Chondrocyte (in vitro differentiated cells): ENCODE measurements around the gene ANKMY1. TPM values are rescaled to one million over a fixed set of nuclear protein-coding genes. Genes with fewer than 3 reads are reported as not detected.

Experiments
- DNase-seq: peaks from one replicate; pipeline ENCODE4 v3.0.0; 2021; ENCODE audit warnings: mixed read lengths, low spot score
- H3K27ac Mint-ChIP-seq: one replicate; pipeline ENCODE4 v1.8.0; 2021; ENCODE audit warnings: mild to moderate bottlenecking, moderate library complexity, mixed read lengths; ENCODE audit not compliant: unreplicated experiment
- H3K27me3 Mint-ChIP-seq: 2 replicates; pipeline ENCODE4 v1.8.0; 2021; ENCODE audit warnings: low read depth, mixed read lengths
- H3K36me3 Mint-ChIP-seq: 2 replicates; pipeline ENCODE4 v1.8.0; 2021; ENCODE audit warnings: low read depth, mixed read lengths
- H3K4me1 Mint-ChIP-seq: 2 replicates; pipeline ENCODE4 v1.8.0; 2021; ENCODE audit warnings: low read depth, mild to moderate bottlenecking, mixed read lengths
- H3K4me3 Mint-ChIP-seq: one replicate; pipeline ENCODE4 v1.8.0; 2021; ENCODE audit warnings: mild to moderate bottlenecking, moderate library complexity, mixed read lengths; ENCODE audit not compliant: unreplicated experiment
- H3K9me3 Mint-ChIP-seq: 2 replicates; pipeline ENCODE4 v1.8.0; 2021; ENCODE audit warnings: low read depth, mixed read lengths
- total RNA-seq: library from RNA; stranded (reverse); gene quantifications from 3 replicates; pipeline ENCODE4 v1.2.1, GENCODE V29; 2021
- TF ChIP-seq, protein P1 (sequence below): fragments of 200-600 bp; sonication (generic); IDR thresholded peaks from 2 replicates; pipeline ENCODE4 v1.5.0; 2021; ENCODE audit warnings: antibody characterized with exemption, mild to moderate bottlenecking, moderate library complexity

The ANKMY1 gene
- total RNA-seq, 1 donor from 2014 or later, result 10.8 TPM

DNA sequence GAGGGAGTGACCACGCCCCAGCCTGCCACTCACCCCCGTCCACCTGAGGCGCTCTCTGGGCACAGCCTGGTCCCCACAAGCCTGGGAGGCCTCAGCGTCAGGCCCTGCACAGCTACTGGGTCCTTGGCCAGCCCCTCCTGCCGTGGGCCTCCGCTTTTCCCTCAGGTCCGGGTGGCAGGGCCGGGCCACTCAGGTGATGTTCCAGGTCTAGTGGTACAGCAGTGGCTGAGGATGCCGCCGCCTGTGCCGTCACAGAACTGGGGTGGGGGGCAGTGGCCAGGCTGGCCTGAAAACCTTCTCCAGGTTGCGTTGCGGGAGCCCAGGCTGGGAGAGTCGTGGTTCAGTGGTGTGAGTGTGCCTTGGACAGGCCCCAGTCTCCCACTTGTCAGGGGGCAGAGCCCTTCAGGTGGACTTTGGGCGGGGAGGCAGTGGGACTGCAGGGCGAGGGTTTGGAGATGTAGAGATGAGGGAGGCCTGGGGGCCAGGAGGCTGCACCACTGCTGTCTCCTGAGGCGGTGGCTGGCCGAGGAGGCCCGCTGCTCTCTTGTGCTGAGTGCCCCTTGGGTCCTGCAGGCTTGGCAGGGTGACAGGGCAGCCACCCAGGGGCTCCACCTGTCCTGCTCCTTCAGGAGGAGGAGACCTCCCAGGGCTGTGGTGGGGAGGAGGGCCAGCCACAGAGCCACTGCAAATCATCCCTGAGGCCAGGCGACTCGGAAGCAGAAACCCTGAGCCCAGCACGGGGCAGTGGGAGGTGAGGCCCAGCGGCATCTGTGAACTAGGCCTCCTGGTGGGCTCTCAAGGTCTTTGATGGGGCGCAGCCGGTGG is 114.7 kb downstream of the ANKMY1 start:
- H3K4me1 Mint-ChIP-seq, result peaks cover 9% of the 10 kb centered on the region
- no peak for DNase-seq
- TF ChIP-seq, protein P1, sequence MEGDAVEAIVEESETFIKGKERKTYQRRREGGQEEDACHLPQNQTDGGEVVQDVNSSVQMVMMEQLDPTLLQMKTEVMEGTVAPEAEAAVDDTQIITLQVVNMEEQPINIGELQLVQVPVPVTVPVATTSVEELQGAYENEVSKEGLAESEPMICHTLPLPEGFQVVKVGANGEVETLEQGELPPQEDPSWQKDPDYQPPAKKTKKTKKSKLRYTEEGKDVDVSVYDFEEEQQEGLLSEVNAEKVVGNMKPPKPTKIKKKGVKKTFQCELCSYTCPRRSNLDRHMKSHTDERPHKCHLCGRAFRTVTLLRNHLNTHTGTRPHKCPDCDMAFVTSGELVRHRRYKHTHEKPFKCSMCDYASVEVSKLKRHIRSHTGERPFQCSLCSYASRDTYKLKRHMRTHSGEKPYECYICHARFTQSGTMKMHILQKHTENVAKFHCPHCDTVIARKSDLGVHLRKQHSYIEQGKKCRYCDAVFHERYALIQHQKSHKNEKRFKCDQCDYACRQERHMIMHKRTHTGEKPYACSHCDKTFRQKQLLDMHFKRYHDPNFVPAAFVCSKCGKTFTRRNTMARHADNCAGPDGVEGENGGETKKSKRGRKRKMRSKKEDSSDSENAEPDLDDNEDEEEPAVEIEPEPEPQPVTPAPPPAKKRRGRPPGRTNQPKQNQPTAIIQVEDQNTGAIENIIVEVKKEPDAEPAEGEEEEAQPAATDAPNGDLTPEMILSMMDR, result no peak
- no peak overlapping the region for H3K4me3 Mint-ChIP-seq
- H3K27me3 Mint-ChIP-seq, result no peaks in the 10 kb centered on the region
- no peaks in the 10 kb centered on the region for H3K9me3 Mint-ChIP-seq
- no peaks in the 10 kb centered on the region for H3K36me3 Mint-ChIP-seq
- H3K27ac Mint-ChIP-seq, result no peak overlapping the region

DNA sequence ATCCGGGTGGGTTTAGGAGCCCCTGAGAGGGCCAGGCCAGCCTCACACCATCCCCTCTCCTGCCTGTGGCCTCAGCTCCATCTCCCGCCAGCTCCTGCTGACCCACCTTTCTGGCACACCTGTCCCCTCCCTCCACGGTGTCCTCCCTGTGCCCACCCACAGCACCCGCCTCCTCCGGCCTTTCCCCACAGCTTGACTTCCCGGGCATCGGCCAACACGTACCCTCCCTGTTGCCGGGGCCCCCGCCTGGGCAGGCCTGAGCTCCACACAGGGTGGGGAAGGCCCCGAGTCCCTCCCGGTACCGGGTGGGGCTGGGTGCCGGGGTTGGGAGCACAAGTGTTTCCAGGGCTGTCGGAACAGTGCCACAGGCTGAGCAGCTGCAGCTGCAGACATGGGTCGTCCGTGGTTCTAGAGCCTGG is 115.8 kb downstream of the ANKMY1 start:
- no peaks in the 10 kb centered on the region for H3K9me3 Mint-ChIP-seq
- no peak overlapping the region for H3K27ac Mint-ChIP-seq
- no peak for DNase-seq
- H3K4me3 Mint-ChIP-seq, result no peak overlapping the region
- H3K27me3 Mint-ChIP-seq, result no peaks in the 10 kb centered on the region
- no peaks in the 10 kb centered on the region for H3K36me3 Mint-ChIP-seq
- H3K4me1 Mint-ChIP-seq, result peaks cover 20% of the 10 kb centered on the region
- TF ChIP-seq, protein P1, result no peak

DNA sequence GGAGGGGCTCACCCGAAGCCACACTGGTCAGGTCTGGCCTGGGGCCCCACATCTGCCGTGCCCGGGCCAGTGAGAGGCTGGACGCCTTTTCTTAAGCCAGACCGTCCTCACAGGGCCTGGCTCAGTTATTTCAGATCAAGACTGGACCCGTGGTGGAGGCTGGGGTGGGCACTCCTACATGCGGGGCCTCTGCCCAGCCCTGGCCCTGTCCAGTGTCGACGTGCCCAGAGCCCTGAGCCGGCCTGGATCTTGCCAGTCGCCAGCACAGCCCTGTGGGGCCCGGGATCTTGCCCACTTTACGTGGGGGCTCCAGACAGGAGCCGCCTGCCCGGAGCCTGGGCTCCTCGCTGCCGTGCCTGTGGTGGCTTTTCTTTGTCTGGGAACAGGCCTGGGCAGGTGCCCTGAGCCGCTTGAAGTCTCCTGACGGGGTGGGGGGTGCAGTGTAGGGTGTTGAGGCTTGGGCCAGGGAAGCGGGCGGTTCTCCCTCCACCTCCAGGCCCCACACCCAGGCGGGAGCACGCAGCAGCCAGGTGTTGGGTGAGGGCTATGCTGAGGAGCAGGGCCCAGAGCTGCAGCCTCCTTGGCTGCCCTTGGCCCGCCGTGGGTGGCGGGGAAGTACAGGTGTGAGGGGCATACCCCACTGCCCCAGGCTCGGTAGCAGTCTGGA is 116.3 kb downstream of the ANKMY1 start:
- Mint-ChIP-seq H3K4me1 (peaks cover 23% of the 10 kb centered on the region), H3K9me3 (no peaks in the 10 kb centered on the region), H3K27me3 (no peaks in the 10 kb centered on the region), H3K27ac (no peak overlapping the region), H3K4me3 (no peak overlapping the region), H3K36me3 (no peaks in the 10 kb centered on the region)
- no peak for DNase-seq
- TF ChIP-seq, protein P1, result no peak

DNA sequence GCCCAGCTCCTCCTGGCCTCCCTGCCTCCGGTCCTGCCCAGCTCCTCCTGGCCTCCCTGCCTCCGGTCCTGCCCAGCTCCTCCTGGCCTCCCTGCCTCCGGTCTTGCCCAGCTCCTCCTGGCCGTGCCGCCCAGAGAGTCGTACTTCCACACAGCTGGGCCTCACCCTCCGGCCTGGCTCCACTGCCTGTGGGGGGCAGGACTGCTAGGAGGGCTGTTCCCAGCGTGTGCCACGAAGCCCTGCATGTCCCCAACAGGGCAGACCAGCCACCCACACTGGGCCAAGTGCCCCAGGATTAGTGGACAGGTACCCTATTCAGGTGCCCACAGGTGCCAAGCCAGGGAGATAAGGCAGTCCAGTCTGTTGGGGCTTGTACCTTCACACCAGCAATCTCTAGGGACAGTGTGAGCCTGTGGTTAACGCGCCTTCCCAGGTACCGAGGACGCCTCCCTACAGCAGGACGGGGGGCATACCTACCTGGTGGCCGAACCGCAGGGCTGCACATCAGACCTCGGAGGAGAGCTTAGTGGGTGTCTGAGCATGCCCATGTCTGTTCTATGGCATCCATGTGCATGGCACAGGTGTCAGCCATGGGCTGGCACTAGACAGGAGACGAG is 117.0 kb downstream of the ANKMY1 start:
- Mint-ChIP-seq H3K9me3 (no peaks in the 10 kb centered on the region), H3K4me3 (no peak overlapping the region), H3K27me3 (no peaks in the 10 kb centered on the region), H3K4me1 (peaks cover 23% of the 10 kb centered on the region), H3K36me3 (no peaks in the 10 kb centered on the region), H3K27ac (no peak overlapping the region)
- TF ChIP-seq, protein P1, result no peak
- DNase-seq, result no peak

DNA sequence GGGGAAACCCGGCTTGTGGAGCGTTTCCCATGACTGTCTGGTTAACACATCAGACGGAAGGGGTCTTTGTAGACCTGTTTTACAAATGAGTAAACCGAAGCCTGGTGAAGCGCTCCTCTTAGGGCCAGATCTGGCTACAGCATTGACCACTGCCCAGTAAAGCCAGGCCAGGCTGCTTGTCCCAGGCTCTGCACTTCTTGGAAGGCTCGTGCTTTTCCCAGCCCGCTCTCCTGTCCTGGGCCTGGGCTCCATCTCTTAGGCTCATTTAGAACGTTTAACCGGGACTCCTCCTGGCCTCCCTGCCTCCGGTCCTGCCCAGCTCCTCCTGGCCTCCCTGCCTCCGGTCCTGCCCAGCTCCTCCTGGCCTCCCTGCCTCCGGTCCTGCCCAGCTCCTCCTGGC is 117.5 kb downstream of the ANKMY1 start:
- Mint-ChIP-seq H3K4me3 (no peak overlapping the region), H3K27ac (no peak overlapping the region), H3K4me1 (peaks cover 23% of the 10 kb centered on the region), H3K27me3 (no peaks in the 10 kb centered on the region), H3K9me3 (no peaks in the 10 kb centered on the region), H3K36me3 (no peaks in the 10 kb centered on the region)
- DNase-seq, result peak; percentile 59
- TF ChIP-seq, protein P1, result no peak
